Transverse colon (tissue), 4 donors: Measurements from ENCODE around the gene PIK3R5. TPM values are rescaled to one million over a fixed set of nuclear protein-coding genes. Genes with fewer than 3 reads are reported as not detected.

Experiments used
- DNase-seq: peaks from one replicate; pipeline ENCODE4 v3.0.0-alpha.2; 2019
- H3K27ac ChIP-seq, 4 donors: fragments of 200-600 bp; sonication (generic); 2 replicates each; pipeline ENCODE4 v1.5.1; 2016 to 2018; ENCODE audit warnings: inconsistent platforms in 4 of 4
- H3K27me3 ChIP-seq: fragments of 200-600 bp; sonication (generic); 2 replicates; pipeline ENCODE4 v1.5.1; 2017; ENCODE audit warnings: inconsistent platforms
- H3K36me3 ChIP-seq, 4 donors: fragments of 200-600 bp; sonication (generic); 2 replicates each; pipeline ENCODE4 v1.5.1; 2017 to 2019; ENCODE audit warnings: inconsistent platforms in 4 of 4
- H3K4me1 ChIP-seq, 4 donors: fragments of 200-600 bp; sonication (generic); 2 replicates each; pipeline ENCODE4 v1.5.1; 2017 to 2020; ENCODE audit warnings: inconsistent platforms in 4 of 4
- H3K4me3 ChIP-seq, 4 donors: fragments of 200-600 bp; sonication (generic); 1 replicate in 1 of 4; 2 replicates in 3 of 4; pipeline versions ENCODE4 v1.5.1 to v1.6.1; 2017 to 2019; ENCODE audit warnings: inconsistent platforms in 4 of 4
- H3K9me3 ChIP-seq, 2 donors: fragments of 200-600 bp; sonication (generic); 2 replicates each; pipeline ENCODE4 v1.5.1; 2017 to 2019; ENCODE audit warnings: inconsistent platforms in 2 of 2
- CTCF ChIP-seq, 5 experiments: fragments of 200-600 bp in 3 of 5; fragments of 450-650 bp in 2 of 5; sonication (generic) in 3 of 5; IDR thresholded peaks; 1 replicate in 2 of 5; 2 replicates in 3 of 5; pipeline ENCODE4 v1.5.1; 2016 to 2017; ENCODE audit warnings: antibody characterized with exemption in 5 of 5, inconsistent platforms in 3 of 5, mild to moderate bottlenecking in 2 of 5, moderate library complexity in 1 of 5
- EP300 ChIP-seq: sonication (generic); formaldehyde crosslinking; IDR thresholded peaks from one replicate; pipeline ENCODE4 v1.6.1; 2017; ENCODE audit warnings: antibody characterized with exemption, low read depth
- POLR2A ChIP-seq: fragments of 450-650 bp; IDR thresholded peaks from one replicate; pipeline ENCODE4 v1.6.1; 2016; ENCODE audit warnings: antibody characterized with exemption, mild to moderate bottlenecking, moderate library complexity
- POLR2AphosphoS5 ChIP-seq, 3 donors: sonication (generic); formaldehyde crosslinking; IDR thresholded peaks; one replicate each; pipeline ENCODE4 v1.6.1; 2016; ENCODE audit warnings: antibody characterized with exemption in 3 of 3
- WGBS, 2 donors: methylation state at CpG; one replicate each; pipeline ENCODE4 v1.1.5; 2018; ENCODE audit warnings: low coverage in 1 of 2; 5-methylcytosine and 5-hydroxymethylcytosine counted together
- in situ Hi-C, 4 donors: fragments of 200-750 bp; cut with MboI; loops; one replicate each; pipeline versions ENCODE4 v1.15.0 to v1.15.1; 2017; ENCODE audit warnings: low sequenced_read_pairs in 3 of 4, low pct_ligation_motif_present in 1 of 4, low pct_unique_long_range_greater_than_20kb in 1 of 4
- intact Hi-C: fragments of 100-400 bp; cut with DNase I; formaldehyde crosslinking; loops from one replicate; pipeline ENCODE4 v1.15.1; 2023; ENCODE audit warnings: low total_unique reads
- total RNA-seq, 4 donors: library from RNA; depleted of rRNA; stranded (reverse); fragments of >200 nt; gene quantifications; one replicate each; pipeline ENCODE4 v1.1.0, GENCODE V29; 2016

PIK3R5 gene
- total RNA-seq, 4 donors from 2014 or later, result 0.40 to 16.1 (median 10.4) TPM

- 91 to 100% methylated on average over 2 of the region's 2 CpGs for WGBS, 2 donors
- in situ Hi-C loops, result loop anchor here in 1 of 4 donors (25.0 kb wide), 1 partner anchor 280 kb away; no protein-coding TSS in a partner anchor
- Histone ChIP-seq H3K9me3 (no peaks in the 10 kb centered on the region), H3K4me3 (no peak overlapping the region), H3K27me3 (peaks cover 62% of the 10 kb centered on the region), H3K4me1 (peaks cover 4 to 27% (median 10%) of the 10 kb centered on the region in 4 donors), H3K36me3 (no peaks in the 10 kb centered on the region), H3K27ac (no peak overlapping the region)
- no peak for DNase-seq
- TF ChIP-seq POLR2A, result no peak
- TF ChIP-seq POLR2AphosphoS5 (IDR thresholded peaks at IDR 0.05), result no peak
- TF ChIP-seq EP300, result no peak
- TF ChIP-seq CTCF (IDR thresholded peaks at IDR 0.05), result no peak
- intact Hi-C loops, result loop anchor here (10.0 kb wide), 2 partner anchors 238 to 288 kb away; no protein-coding TSS in a partner anchor
Observed at GRCh38 chr17:9007052-9007714, 41.7 kb upstream of the PIK3R5 start.

GRCh38 chr17:9006175-9006767, 40.8 kb upstream of the PIK3R5 start:
- TF ChIP-seq POLR2AphosphoS5 (IDR thresholded peaks at IDR 0.05), result peak in 1 of 3 donors; percentile 56
- TF ChIP-seq POLR2A, result no peak
- H3K4me1 ChIP-seq, result peaks cover 4 to 29% (median 10%) of the 10 kb centered on the region in 4 donors
- no peak overlapping the region for H3K4me3 ChIP-seq
- in situ Hi-C loops (loop anchor here in 1 of 4 donors (25.0 kb wide), 1 partner anchor 281 kb away; no protein-coding TSS in a partner anchor), intact Hi-C loops (loop anchor here (10.0 kb wide), 2 partner anchors 239 to 289 kb away; no protein-coding TSS in a partner anchor)
- H3K27me3 ChIP-seq, result peaks cover 71% of the 10 kb centered on the region
- H3K9me3 ChIP-seq, result no peaks in the 10 kb centered on the region
- H3K36me3 ChIP-seq, result no peaks in the 10 kb centered on the region
- 44 to 50% methylated on average over 1 to 7 of the region's 7 CpGs for WGBS, 2 donors
- peak overlapping the region in 2 of 4 donors; percentile 30 to 42 for H3K27ac ChIP-seq
- no peak for DNase-seq

GRCh38 chr17:9004961-9005285, 39.4 kb upstream of the PIK3R5 start:
- Histone ChIP-seq H3K4me3 (no peak overlapping the region), H3K27ac (no peak overlapping the region), H3K36me3 (no peaks in the 10 kb centered on the region), H3K9me3 (no peaks in the 10 kb centered on the region), H3K27me3 (peaks cover 83% of the 10 kb centered on the region), H3K4me1 (peaks cover 4 to 24% (median 10%) of the 10 kb centered on the region in 4 donors)
- in situ Hi-C loops (loop anchor here in 1 of 4 donors (25.0 kb wide), 1 partner anchor 282 kb away; no protein-coding TSS in a partner anchor), intact Hi-C loops (loop anchor here (10.0 kb wide), 2 partner anchors 240 to 290 kb away; no protein-coding TSS in a partner anchor)
- WGBS, 2 donors, result 90% methylated on average over 6 of the region's 6 CpGs
- no peak for TF ChIP-seq POLR2AphosphoS5 (IDR thresholded peaks at IDR 0.05)
- TF ChIP-seq EP300, result no peak
- TF ChIP-seq CTCF (IDR thresholded peaks at IDR 0.05), result no peak
- TF ChIP-seq POLR2A, result no peak
- DNase-seq, result no peak

- TF ChIP-seq POLR2AphosphoS5 (IDR thresholded peaks at IDR 0.05), result no peak
- no peak for TF ChIP-seq CTCF (IDR thresholded peaks at IDR 0.05)
- TF ChIP-seq EP300, result no peak
- no peak for TF ChIP-seq POLR2A
- intact Hi-C loops, result loop anchor here (10.0 kb wide), 2 partner anchors 240 to 290 kb away; no protein-coding TSS in a partner anchor
- H3K27ac ChIP-seq, result no peak overlapping the region
Observed at GRCh38 chr17:9004132-9004960, 38.8 kb upstream of the PIK3R5 start.

More at GRCh38 chr17:9004132-9004960, 38.8 kb upstream of the PIK3R5 start:
- 37% methylated on average over 54 of the region's 58 CpGs; no CpG with 5 or more reads in 1 of the 2 donors for WGBS, 2 donors
- Histone ChIP-seq H3K27me3 (peaks cover 86% of the 10 kb centered on the region), H3K36me3 (no peaks in the 10 kb centered on the region), H3K4me1 (peaks cover 4 to 23% (median 10%) of the 10 kb centered on the region in 4 donors), H3K9me3 (no peaks in the 10 kb centered on the region), H3K4me3 (peak overlapping the region in 2 of 4 donors; percentile 46 to 47)
- in situ Hi-C loops, result loop anchor here in 1 of 4 donors (25.0 kb wide), 1 partner anchor 283 kb away; no protein-coding TSS in a partner anchor
- no peak for DNase-seq
